Measurements from ENCODE around the gene NECTIN2.
"Not testable (repeated sequence)": the region's sequence is repeated elsewhere in the genome, so short reads cannot be mapped to it uniquely, and the experiment has no call there.

The NECTIN2 gene

GRCh38 chr19:44851427-44851826, 5.3 kb downstream of the NECTIN2 start:
- DNase-seq (ENCODE audit: low read depth) = no peak

DNA sequence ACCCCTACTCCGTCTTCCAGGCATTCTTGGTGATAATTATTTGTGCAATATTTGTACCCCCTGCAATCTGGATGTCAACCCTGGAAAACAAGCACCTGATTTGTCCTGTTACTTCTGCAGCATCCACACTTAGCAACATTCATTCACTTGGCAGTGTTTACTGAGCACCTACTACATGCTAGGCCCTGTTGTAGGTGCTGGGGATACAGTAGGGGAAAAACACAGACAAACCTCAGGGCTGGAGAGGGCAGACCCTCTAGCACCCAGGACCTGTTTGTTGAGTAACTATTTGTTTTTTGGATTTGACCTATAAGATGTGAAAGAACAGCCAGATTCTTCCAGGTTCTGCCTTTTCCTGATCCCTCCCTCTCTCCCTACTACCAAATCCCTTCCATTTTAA, 9.5 kb downstream of the NECTIN2 start:
- no peak for DNase-seq (ENCODE audit: low read depth)

DNA sequence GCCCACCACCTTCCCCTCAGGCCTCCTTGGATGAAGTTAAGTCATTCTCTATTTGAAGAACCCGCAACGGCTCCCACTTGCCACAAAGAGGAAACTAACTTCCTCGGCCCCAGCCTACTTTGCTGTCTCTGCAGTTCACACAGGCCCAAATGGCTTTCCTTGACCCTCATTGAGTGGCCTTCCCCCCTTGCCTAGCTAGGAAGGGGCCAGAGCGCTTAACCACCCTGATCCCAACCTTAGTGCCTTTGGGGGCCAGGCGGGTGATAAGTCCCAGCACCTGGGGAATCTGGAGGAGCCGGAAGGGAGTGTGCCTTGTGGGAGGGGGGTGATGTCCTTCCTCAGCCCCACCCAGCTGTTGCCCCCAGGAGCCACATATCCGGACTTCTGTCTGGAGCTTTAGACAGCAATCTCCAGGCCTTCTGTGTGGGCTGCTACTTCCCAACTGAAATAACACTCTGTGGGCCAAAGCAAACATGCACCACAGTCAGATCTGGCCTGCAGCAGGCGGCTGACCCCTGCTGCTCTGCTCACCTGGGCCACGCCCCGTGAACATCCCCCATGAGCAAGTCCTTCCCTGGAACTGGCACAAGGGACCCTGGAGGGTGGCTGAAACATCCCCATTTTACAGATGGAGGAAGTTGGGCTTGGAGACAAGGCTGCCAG, 10.5 kb downstream of the NECTIN2 start:
- no peak for DNase-seq (ENCODE audit: low read depth)

DNA sequence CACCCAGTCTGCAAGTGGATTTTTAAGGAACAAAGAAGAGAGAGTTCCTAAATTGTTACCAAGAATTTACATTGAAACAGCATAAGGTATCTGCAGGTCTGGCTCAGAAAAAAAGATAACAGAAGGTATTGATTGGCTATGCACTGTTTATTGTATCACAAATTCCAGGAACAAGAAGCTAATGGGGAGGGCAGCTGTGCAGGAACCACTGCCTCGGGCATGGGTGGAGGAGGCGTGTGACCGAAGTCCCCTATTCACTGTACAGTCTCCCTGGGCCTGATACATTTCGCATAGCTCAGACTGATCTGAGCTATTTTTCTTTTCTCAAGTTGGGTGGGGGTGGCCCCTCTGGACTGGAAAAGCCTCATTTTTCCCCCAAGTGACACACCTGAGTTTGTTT, 11.7 kb downstream of the NECTIN2 start:
- DNase-seq (ENCODE audit: low read depth) = no peak

DNA sequence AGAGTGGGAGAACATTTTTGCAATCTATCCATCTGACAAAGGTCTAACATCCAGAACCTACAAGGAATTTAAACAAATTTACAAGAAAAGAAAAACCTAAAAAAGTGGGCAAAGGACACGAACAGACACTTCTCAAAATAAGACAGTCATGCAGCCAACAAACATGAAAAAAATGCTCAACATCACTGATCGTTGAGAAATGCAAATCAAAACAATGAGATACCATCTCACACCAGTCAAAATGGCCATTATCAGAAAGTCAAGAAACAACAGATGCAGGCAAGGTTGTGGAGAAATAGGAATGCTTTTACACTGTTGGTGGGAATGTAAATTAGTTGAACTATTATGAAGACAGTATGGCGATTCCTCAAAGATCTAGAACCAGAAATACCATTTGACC, 15.5 kb downstream of the NECTIN2 start:
- DNase-seq (ENCODE audit: low read depth) = not testable (repeated sequence)

DNA sequence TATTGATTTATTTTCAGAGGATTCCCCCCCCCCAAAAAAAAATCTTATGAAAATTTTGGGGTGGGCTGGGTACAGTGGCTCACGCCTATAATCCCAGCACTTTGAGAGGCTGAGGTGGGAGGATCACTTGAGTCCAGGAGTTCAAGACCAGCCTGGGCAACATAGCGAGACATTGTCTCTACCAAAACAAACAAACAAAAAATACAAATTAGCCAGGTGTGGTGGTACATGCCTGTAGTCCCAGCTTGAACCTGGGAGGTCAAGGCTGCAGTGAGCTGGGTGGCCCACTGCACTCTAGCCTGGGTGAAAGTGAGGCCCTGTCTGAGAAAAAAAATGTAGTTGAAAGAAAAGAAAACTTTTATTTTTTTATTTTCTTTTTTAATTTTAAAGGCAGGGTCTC, 17.9 kb downstream of the NECTIN2 start:
- no peak for DNase-seq (ENCODE audit: low read depth)

DNA sequence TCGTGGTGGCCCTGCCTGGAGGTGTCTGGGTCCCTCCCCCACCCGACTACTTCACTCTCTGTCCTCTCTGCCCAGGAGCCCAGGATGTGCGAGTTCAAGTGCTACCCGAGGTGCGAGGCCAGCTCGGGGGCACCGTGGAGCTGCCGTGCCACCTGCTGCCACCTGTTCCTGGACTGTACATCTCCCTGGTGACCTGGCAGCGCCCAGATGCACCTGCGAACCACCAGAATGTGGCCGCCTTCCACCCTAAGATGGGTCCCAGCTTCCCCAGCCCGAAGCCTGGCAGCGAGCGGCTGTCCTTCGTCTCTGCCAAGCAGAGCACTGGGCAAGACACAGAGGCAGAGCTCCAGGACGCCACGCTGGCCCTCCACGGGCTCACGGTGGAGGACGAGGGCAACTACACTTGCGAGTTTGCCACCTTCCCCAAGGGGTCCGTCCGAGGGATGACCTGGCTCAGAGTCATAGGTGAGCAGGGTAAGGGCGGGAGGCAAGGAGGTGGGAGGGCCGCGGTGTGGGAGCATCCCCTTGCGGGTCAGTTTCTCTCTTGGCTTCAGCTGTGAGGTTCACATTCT, 19.2 kb downstream of the NECTIN2 start:
- no peak for DNase-seq (ENCODE audit: low read depth)

DNA sequence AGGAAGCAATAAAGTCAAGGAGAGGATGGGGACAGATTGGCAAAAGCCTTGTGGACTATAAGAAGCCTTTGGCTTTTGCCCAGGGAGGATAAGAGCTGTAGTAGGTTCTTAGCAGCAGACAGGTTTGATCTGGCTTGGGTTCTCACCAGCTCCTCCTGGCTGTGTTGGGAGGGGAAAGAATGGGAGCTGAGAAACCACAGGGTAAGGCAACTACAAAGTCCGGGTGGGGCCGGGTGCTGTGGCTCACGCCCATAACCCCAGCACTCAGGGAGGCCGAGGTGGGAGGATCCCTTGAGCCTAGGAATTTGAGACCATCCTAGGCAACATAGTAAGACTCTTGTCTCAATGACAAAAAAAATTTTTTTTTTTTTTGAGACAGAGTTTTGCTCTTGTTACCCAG, 20.6 kb downstream of the NECTIN2 start:
- no peak for DNase-seq (ENCODE audit: low read depth)

DNA sequence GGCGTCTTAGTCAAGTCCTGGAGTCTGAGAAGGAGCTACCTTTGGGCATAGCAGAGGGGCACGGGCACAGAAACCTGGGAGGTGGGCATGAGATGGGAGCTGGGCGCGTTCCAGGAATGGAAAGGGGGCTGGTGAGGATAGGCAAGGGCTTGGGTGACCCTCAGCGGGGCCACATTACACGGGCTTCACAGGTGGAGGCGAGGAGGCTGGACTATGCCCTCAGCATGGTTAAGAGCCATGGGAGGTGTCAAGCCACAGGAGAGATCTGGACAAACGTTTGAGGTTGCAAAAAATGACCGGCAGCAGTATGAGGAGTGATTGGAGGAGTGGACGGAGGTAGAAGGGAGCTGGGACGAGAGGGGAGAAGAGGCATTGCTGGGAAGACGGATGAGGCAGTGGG, 21.5 kb downstream of the NECTIN2 start:
- DNase-seq (ENCODE audit: low read depth) = no peak

GRCh38 chr19:44869733-44870470, 23.8 kb downstream of the NECTIN2 start:
- DNase-seq (ENCODE audit: low read depth) = no peak

DNA sequence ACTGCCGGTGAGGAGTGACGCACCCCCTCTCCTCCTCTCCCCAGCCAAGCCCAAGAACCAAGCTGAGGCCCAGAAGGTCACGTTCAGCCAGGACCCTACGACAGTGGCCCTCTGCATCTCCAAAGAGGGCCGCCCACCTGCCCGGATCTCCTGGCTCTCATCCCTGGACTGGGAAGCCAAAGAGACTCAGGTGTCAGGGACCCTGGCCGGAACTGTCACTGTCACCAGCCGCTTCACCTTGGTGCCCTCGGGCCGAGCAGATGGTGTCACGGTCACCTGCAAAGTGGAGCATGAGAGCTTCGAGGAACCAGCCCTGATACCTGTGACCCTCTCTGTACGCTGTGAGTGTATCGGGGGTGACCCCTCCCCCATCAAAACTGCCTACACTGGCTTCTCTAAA, 25.7 kb downstream of the NECTIN2 start:
- no peak for DNase-seq (ENCODE audit: low read depth)

GRCh38 chr19:44872661-44873060, 26.6 kb downstream of the NECTIN2 start:
- DNase-seq (ENCODE audit: low read depth) = no peak

- DNase-seq (ENCODE audit: low read depth) = no peak
Measured at GRCh38 chr19:44874317-44874716, 28.2 kb downstream of the NECTIN2 start.

DNA sequence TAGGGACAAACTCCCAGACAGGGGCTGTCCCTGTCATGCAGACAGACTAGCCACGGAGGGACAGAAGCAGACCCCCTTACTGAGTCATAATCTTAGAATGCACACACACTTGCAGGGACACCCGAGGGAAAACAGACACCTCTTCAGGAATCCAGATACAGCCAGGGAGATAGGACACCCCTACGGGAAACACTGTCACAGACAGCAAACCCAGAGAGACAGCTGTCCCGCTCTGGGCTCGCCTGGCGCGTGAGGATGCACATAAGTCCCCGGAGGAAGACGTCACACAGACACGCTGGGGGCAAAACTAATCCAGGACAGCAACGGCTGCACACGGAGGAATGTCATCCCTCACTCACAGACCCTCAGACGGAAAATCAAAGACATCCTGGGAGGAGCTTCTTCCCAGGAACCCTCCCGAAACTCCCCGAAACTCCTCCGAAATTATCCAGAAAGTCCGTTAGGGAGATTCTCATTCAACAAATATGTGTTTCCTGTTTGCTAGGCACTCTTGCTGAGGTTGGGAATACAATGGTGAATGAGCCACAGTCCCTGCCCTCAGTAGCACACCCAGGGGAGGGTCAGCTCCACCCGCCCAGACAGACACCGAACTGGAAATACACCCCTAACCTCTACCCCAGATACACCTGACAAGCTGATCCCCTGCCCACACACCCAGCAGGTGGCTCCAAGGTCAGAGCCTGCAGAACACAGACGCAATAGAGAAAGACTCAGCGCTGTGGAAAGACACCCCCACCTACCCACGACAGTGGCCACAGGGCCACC, 29.8 kb downstream of the NECTIN2 start:
- no peak for DNase-seq (ENCODE audit: low read depth)

GRCh38 chr19:44876930-44877535, 30.9 kb downstream of the NECTIN2 start:
- no peak for DNase-seq (ENCODE audit: low read depth)

DNA sequence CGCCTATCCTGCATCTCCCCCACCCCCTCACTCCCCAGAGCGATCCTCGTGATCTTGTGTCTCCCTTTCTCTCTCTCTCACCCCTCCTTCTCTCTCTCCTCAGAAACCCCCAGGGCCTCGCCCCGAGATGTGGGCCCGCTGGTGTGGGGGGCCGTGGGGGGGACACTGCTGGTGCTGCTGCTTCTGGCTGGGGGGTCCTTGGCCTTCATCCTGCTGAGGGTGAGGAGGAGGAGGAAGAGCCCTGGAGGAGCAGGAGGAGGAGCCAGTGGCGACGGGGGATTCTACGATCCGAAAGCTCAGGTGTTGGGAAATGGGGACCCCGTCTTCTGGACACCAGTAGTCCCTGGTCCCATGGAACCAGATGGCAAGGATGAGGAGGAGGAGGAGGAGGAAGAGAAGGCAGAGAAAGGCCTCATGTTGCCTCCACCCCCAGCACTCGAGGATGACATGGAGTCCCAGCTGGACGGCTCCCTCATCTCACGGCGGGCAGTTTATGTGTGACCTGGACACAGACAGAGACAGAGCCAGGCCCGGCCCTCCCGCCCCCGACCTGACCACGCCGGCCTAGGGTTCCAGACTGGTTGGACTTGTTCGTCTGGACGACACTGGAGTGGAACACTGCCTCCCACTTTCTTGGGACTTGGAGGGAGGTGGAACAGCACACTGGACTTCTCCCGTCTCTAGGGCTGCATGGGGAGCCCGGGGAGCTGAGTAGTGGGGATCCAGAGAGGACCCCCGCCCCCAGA, 32.2 kb downstream of the NECTIN2 start:
- DNase-seq (ENCODE audit: low read depth) = no peak

DNA sequence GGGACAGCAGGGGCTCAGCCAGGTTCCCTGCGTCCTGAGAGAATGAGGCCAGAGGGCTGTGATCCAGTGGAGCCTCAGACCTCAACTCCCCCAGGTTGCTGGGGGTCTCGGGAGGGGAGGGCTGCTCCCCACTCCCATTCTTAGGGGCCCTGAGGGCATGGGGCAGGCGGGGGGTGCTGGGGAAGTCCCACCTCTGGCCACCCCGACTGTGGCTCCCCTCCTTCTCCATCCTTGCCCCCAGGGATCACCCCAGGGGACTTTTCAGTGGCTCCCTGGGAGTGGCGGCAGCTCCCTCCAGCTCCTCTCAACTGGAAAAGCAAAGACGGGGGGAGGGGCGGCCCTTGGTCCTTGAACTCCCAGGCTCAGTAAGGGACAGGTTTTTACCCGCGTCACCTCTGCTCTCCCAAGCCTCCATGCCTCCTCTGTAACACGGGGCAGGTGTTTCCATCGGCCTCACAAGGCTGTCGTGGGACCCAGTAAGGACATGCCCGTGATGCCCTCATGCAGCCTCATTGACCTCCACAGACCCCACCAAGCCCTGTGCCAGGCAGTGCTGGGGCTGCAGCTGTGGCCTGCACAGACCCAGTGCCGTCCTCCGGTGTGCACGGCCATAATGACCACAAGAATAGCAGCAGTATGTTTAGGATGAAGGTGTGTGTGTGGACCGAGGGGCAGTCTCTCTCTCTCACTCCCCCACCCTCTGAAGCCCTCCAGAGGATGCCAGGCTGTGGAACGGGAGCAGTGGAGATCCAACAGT, 33.4 kb downstream of the NECTIN2 start:
- DNase-seq (ENCODE audit: low read depth) = no peak

GRCh38 chr19:44882063-44882462, 36.0 kb downstream of the NECTIN2 start:
- no peak for DNase-seq (ENCODE audit: low read depth)

DNA sequence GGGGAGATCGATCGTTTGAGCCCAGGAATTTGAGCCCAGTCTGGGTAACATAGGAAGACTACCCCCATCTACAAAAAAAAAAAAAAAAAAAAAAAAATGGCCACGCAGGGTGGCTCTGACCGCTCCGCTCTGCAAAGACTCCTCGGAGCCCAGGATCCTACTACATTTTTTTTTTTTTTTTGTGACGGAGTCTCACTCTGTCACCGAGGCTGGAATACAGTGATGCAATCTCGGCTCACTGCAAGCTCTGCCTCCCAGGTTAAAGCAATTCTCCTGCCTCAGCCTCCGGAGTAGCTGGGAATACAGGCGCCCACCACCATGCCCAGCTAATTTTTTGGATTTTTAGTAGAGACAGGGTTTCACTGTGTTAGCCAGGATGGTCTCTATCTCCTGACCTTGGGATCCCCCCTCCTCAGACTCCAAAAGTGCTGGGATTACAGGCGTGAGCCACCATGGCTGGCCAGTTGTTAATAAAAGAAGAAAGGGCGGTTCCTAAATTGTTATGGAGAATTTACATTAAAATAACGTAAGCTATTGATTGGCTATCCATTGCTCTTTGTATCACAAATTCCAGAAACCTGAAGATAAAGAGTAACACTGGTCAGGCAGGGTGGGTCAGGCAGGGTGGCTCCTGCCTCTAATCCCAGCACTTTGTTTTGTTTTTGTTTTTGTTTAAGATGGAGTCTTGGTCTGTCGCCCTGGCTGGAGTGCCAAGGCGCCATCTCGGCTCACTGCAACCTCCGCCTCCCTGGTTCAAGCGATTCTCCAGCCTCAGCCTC, 36.7 kb downstream of the NECTIN2 start:
- not testable (repeated sequence) for DNase-seq (ENCODE audit: low read depth)

GRCh38 chr19:44883922-44884321, 37.8 kb downstream of the NECTIN2 start:
- no peak for DNase-seq (ENCODE audit: low read depth)

Measured in GM04504 (cell line).